Measurements from ENCODE around the gene FAM151A.

Gene FAM151A

GRCh38 chr1:54581621-54582035 lies 41.7 kb downstream of the FAM151A start:
- DNase-seq (ENCODE audit: low read depth in 3 of 3, low spot score in 1 of 3): no peak

GRCh38 chr1:54580856-54581550 lies 42.3 kb downstream of the FAM151A start:
- DNase-seq (ENCODE audit: low read depth in 3 of 3, low spot score in 1 of 3): no peak

DNA sequence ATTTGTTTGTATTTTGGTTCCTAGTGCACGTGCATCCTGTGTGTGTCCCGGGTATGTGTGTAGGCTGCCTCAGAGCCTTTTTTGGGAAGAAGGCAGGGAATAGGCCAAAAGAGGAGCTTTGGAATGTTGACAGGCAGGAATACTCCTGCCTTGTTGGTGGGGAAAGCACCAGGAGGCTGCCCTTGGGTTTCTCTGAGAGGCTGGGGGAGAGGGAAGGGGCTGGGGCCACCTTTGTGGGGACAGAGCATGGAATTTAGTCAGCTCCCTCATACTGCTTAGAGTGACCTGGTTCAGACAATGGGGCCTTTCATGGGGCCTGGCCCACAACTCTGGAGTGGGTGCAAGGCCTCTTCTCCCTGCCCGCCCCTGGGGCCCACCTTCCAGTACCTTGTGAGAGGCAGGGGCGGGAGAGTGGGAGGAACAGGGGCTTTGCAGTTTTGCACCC lies 44.0 kb downstream of the FAM151A start:
- no peak for DNase-seq (ENCODE audit: low read depth in 3 of 3, low spot score in 1 of 3)

DNA sequence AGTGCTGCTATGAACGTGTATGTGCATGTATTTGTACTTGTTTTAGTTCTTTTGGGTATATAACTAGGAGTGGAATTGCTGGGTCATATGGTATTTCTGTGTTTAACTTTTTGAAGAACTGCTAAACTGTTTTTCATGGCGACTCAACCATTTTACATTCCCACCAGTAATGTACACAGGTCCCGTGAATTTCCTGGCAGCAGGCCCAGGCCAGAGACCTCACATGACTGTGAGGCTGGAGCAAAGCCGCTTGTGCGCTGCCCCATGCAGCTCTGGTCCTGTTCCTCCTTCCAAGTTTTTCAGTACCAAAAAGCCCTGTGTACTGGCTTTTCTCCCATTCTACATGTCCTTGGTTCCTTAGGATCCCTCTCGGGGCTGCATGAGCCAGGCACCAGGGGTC lies 45.7 kb downstream of the FAM151A start:
- DNase-seq (ENCODE audit: low read depth in 3 of 3, low spot score in 1 of 3): no peak

DNA sequence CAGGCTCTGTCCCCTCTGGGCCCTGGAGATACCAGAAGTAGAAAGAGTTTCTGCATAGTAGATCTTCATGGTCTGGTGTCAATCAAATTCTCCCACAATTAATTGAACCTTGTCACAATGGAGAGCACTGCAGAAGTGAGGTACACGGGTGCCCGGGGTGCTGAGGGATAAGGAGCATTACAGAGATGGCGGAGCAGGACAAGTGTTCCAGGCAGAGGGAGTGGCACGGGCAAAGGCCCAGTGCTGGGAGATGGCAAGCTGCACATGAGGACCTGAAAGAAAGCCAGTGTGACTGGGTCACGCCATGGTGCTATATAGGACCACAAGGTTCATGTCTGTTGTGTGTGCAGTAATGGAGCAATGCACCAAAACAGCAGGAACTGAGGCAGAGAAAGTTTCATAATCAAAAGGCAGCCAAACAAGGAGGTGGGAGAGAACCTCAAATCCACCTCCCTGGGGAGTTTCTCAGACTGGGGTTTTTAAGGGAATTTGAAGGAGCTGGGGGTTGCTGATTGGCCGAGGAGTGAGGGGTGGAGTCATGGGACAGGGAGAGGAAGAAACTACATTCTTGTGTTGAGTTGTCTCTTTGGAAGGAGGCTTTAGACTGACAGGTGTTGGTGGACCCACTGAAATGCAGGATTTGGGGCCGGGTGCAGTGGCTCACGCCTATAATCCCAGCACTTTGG lies 47.6 kb downstream of the FAM151A start:
- no peak for DNase-seq (ENCODE audit: low read depth in 3 of 3, low spot score in 1 of 3)

DNA sequence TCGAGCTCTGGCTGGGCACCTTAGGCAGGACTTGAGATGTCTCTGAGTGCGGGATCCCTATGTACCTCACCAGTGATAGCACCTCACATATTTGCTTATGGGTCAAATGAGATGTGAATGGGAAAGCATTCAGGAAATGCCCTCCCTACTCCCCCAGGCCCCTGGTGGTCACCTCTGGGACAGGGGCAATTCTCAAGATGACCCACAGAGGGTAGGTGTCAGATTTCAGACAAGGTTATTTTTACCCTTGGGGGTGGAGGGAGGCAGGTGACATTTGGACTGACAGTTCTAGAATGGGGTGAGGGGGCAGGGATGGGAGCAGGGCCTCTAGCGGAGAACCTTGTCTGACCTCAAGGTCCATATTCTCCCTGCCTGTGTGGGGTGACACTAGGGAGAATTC lies 48.2 kb downstream of the FAM151A start:
- DNase-seq (ENCODE audit: low read depth in 3 of 3, low spot score in 1 of 3): no peak

- DNase-seq (ENCODE audit: low read depth in 3 of 3, low spot score in 1 of 3): no peak
Observed at GRCh38 chr1:54574158-54574778, 49.1 kb downstream of the FAM151A start.

DNA sequence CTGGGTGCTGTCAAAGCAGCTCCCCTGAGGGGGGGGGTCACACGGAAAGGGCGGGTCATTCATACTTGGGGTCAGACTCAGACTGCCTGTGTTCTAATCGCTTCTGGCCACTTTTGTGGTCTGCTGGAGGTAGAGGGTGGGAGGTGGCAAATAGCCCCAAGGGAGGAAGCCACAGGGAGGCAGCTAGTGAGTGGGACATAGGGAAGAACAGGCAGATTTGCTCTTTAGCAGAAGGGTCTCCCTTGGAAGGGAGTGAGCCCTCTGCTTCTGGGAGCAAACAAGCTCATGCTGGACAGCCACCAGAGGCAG lies 50.8 kb downstream of the FAM151A start:
- DNase-seq (ENCODE audit: low read depth in 3 of 3, low spot score in 1 of 3): no peak

DNA sequence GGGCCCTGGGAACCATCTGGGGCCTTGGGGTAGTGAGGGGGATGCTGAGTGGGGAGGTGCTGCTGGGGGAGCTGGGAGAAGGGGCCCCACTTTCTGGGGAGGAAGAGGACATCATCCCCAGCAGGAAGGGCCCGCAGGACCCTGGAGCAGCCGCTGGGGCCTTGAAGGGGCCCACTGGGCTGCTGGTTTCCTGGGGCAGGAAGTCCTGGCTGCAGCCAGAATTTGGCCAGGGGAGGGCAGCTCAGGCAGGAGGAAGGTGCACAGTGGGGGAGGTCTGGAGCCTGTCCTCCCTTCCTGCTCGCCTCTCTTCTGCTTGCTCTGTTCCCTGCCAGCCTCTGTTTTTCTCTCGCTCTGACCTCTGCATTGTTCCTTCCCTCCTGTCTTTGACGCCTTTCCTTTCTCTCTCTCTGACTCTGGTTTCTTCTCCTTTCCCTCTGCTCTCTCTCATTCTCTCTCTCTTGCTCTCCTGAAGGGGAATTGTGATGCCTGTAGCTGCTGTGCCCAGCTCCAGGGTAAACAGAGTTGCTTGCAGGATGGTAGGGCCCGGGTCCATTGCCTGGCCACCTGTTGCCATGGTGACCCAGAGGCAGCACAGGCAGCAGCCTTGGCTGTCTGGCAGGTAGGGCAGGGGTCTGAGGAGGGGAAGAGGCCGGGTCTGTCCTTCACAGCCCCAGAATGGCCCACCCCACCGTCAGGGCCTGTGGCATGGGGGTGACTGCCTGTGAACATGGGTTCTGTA lies 51.4 kb downstream of the FAM151A start:
- no peak for DNase-seq (ENCODE audit: low read depth in 3 of 3, low spot score in 1 of 3)

GRCh38 chr1:54571326-54571725 lies 52.0 kb downstream of the FAM151A start:
- DNase-seq (ENCODE audit: low read depth in 3 of 3, low spot score in 1 of 3): no peak

- DNase-seq (ENCODE audit: low read depth in 3 of 3, low spot score in 1 of 3): no peak
Observed at GRCh38 chr1:54570161-54570560, 53.2 kb downstream of the FAM151A start.

DNA sequence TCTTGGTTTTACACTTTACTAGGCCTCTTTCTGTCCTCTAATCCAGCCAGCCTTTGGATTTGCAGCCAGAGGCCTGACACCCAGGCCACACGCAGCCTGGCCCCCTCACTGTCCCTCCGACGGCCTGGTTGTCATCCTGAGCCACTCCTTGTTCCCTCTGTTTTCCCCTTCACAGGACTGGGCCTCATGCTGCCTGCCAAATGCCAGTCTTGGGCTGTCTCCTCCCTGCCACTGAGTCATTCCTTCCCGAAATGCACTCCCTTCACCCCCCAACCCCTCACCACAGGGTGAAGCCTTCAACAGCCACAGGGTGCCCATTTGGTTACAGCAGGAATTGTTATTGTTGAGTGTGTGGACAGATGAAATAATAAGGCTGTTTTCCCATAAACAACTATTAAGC lies 54.0 kb downstream of the FAM151A start:
- no peak for DNase-seq (ENCODE audit: low read depth in 3 of 3, low spot score in 1 of 3)

- no peak for DNase-seq (ENCODE audit: low read depth in 3 of 3, low spot score in 1 of 3)
Observed at GRCh38 chr1:54567961-54568360, 55.4 kb downstream of the FAM151A start.

- DNase-seq (ENCODE audit: low read depth in 3 of 3, low spot score in 1 of 3): no peak
Observed at GRCh38 chr1:54566438-54567141, 56.7 kb downstream of the FAM151A start.

DNA sequence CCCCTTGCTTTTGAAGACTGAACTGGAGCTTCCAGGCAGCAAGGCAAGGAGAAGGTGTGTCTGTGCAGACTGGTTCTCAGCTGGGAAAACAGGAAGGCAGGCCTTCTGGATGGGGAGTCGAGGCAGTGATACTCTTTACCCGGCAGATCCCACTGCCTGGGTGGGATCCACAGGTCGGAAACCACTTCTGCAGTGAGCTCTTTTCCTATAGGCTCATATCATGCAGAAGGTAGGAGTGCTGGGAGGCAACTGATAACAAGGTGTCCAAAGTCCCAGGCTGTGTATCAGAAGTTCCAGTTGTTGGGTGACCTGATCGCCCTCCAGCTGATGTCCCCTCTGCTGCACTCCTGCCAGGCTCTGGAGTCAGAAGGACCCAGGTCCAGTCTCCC lies 58.2 kb downstream of the FAM151A start:
- DNase-seq (ENCODE audit: low read depth in 3 of 3, low spot score in 1 of 3): no peak

DNA sequence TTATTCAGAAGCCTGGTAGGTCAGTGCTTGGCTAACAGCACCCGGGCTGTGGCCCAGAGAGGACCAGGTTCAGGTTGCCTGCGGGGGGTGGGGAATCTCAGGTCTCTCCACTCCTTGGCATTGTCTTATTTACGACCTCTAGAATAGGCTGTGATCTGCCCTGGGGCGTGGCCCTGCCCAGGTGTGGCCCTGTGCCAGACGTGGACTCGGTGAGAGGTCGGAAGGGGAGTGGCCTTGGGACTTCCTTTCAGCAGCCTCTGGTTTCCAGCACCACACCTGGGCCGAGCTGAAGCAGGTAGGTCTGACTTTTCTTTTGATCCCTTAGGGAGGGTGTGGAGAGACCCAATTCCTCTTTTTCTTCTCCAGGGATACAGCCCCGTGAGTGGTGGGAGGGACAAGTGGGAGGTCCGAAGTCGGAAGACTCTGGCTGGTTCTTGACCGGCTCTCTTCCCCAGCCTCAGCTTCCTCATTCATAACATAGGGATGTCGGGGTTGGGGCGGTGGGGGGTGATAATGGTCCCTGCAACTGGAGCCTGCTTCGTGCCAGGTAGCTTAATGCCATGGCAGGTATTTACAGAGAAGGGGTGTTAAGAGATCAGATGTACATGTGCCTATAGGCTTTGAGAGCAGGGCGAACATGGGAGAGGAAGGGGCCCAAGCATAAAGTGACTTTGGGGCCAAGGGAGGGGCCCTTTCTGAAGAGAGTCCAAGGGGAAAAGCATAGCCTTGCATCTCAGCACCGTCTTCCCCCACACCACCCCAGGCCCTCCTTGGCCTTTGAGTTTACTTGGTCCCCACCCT lies 58.8 kb downstream of the FAM151A start:
- no peak for DNase-seq (ENCODE audit: low read depth in 3 of 3, low spot score in 1 of 3)

DNA sequence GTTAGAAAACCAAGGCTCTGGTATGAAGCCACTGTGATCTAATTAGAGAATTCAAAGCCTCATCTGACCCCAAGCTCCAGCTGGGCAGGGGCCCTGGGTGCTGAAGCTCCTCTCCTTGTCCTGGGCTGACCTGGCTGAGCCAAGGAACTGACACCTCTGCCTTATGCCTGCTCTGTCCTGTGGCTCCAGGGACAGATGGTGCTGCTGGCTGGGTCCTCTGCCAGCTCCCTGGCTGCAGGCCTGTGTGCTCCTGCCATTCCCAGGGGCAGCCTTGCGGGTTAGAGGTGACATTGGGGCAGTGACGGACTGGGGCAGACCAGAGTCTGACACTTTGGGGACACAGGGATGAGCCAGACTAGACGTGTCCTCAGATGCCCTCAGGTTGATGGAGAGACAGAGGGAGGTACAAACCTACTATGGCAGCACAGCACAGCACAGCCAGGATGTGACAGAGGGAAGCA lies 63.5 kb downstream of the FAM151A start:
- DNase-seq (ENCODE audit: low read depth in 3 of 3, low spot score in 1 of 3): no peak

Measured in stimulated activated CD4-positive, alpha-beta T cell treated with anti-CD3 and anti-CD28 coated beads, TNF-alpha, amount 100 ng/mL, for 1 hour (primary cell).